HFFc6 (cell line): ENCODE results near the gene CCDC28B. TPM values are rescaled to one million over a fixed set of nuclear protein-coding genes. Genes with fewer than 3 reads are reported as not detected.

ENCODE experiments used
- DNase-seq: peaks from one replicate; pipeline ENCODE4 v3.0.0-alpha.2; 2018
- H3K27ac Mint-ChIP-seq: 2 replicates; pipeline ENCODE4 v1.8.0; 2020; ENCODE audit warnings: mild to moderate bottlenecking, mixed read lengths
- H3K27me3 Mint-ChIP-seq: 2 replicates; pipeline ENCODE4 v1.8.0; 2021; ENCODE audit warnings: mild to moderate bottlenecking, moderate library complexity, mixed read lengths; ENCODE audit not compliant: insufficient read depth
- H3K36me3 Mint-ChIP-seq: 2 replicates; pipeline ENCODE4 v1.8.0; 2021; ENCODE audit warnings: low read depth, mixed read lengths
- H3K4me1 Mint-ChIP-seq: 2 replicates; pipeline ENCODE4 v1.8.0; 2020; ENCODE audit warnings: low read depth, mixed read lengths
- H3K4me3 Mint-ChIP-seq: 2 replicates; pipeline ENCODE4 v1.8.0; 2020; ENCODE audit warnings: mild to moderate bottlenecking, moderate library complexity, mixed read lengths
- H3K9me3 Mint-ChIP-seq: 2 replicates; pipeline ENCODE4 v1.8.0; 2020; ENCODE audit warnings: mild to moderate bottlenecking, mixed read lengths
- CTCF ChIP-seq: fragments of 200-600 bp; sonication (generic); IDR thresholded peaks from 2 replicates; pipeline ENCODE4 v1.5.0; 2021; ENCODE audit warnings: antibody characterized with exemption, mild to moderate bottlenecking
- total RNA-seq, 6 experiments: library from RNA; stranded (reverse); fragmentation: NEBNext Ultra II Directional; extraction: Animal tissue kit (Norgen Biotek cat#: 25700); gene quantifications; 2 replicates in 1 of 6; 3 replicates in 5 of 6; pipeline ENCODE4 v1.2.3, GENCODE V29; 2021

CCDC28B gene
- total RNA-seq, 6 experiments from 2014 or later, result 12.5 to 15.7 (median 15.3) TPM

GRCh38 chr1:32228771-32229170 is 28.4 kb downstream of the CCDC28B start:
- peaks cover 34% of the 10 kb centered on the region for H3K36me3 Mint-ChIP-seq
- no peaks in the 10 kb centered on the region for H3K9me3 Mint-ChIP-seq
- no peaks in the 10 kb centered on the region; the same call in 1 of the 2 replicates for H3K27me3 Mint-ChIP-seq
- H3K4me3 Mint-ChIP-seq, result no peak overlapping the region
- DNase-seq, result no peak
- TF ChIP-seq CTCF, result no peak
- H3K27ac Mint-ChIP-seq, result peak overlapping the region; percentile 22; the same call in 1 of the 2 replicates
- peaks cover 24% of the 10 kb centered on the region for H3K4me1 Mint-ChIP-seq

DNA sequence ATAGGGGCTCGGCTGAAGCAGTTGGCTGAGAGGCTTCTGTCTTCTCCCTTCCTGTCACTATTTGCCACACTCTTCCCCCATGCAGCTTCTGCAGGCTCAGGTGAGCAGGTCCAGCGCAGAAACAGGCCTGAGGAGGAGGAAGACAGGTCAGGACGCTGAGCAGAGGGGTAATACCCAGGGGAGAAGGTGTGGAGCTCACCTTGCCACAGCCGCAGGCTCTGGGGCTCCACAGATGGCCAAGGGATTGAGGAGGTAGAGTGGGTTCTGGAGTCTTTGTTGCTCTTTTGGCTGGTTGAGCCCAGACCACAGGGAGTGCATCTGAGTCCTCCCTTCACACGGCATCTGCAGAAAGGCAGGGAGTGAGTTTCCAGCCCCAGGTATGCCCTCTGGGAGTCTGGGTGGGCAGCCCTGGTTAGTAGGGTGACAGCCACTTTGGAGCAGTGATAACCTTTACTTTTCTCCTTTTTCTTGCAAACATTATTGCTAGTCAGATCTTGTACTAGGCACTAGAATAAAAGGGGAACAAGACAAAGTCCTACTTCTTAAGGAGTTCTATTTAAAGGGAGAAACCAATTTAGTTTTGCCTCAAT is 31.5 kb downstream of the CCDC28B start:
- Mint-ChIP-seq H3K36me3 (peaks cover 26% of the 10 kb centered on the region), H3K27me3 (no peaks in the 10 kb centered on the region; the same call in none of the 2 replicates), H3K4me3 (no peak overlapping the region), H3K9me3 (no peaks in the 10 kb centered on the region), H3K27ac (no peak overlapping the region), H3K4me1 (peaks cover 42% of the 10 kb centered on the region)
- no peak for TF ChIP-seq CTCF
- DNase-seq, result no peak

DNA sequence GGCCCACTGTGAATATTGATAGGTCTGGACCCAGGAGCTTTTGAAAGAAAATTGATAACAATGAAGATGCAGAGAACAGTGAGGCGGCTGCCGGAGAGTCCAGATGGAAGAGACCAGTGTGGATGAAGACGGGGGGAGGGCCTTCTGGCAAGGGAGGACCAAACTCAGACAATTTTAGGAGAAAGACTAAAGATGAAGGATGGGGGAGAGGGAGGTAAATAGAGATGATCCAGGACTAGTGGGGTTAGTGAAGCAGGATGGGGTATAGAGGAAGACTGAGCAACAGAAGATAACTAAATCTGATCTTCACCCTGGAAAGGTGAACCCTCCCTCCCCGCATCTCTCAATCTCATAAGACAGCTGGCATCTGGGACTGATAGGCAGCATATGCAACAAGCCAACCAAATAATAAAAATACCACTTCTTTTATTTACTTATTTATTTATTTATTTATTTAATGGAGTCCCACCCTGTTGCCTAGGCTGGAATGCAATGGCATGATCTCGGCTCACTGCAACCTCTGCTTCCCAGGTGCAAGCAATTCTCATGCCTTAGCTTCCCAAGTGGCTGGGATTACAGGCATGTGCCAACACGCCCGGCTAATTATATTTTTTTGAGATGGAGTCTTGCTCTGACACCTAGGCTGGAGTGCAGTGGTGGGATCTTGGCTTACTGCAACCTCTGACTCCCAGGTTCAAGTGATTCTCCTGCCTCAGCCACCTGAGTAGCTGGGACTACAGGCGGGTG is 32.3 kb downstream of the CCDC28B start:
- H3K9me3 Mint-ChIP-seq, result no peaks in the 10 kb centered on the region
- no peak for TF ChIP-seq CTCF
- peaks cover 20% of the 10 kb centered on the region for H3K36me3 Mint-ChIP-seq
- no peak for DNase-seq
- no peaks in the 10 kb centered on the region; the same call in none of the 2 replicates for H3K27me3 Mint-ChIP-seq
- peaks cover 36% of the 10 kb centered on the region for H3K4me1 Mint-ChIP-seq
- H3K4me3 Mint-ChIP-seq, result no peak overlapping the region
- no peak overlapping the region for H3K27ac Mint-ChIP-seq

DNA sequence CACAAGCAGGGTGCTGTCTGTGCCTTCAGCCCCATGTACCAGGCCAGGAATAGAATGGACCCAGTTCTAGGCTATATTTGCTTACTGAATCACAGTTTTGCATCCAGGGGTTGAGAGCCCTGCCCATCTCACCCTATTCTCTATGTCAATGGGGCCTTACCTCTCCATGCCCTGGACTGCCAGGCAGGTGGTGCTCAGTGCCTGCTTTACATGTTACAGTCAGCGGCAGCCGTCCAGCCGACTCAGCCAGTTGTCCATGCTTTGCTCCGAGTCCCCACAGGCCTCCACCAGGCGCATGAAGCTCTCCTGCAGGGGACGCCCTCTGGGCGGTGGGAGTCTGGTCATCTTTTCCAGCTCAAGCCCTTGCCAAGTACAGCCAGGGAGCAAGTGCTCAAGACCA is 34.4 kb downstream of the CCDC28B start:
- Mint-ChIP-seq H3K9me3 (no peaks in the 10 kb centered on the region), H3K4me3 (peak overlapping the region; percentile 75; the same call in 1 of the 2 replicates), H3K27me3 (no peaks in the 10 kb centered on the region; the same call in 1 of the 2 replicates), H3K4me1 (peaks cover 24% of the 10 kb centered on the region), H3K36me3 (peaks cover 7% of the 10 kb centered on the region), H3K27ac (peak overlapping the region; percentile 96)
- DNase-seq, result no peak
- no peak for TF ChIP-seq CTCF

DNA sequence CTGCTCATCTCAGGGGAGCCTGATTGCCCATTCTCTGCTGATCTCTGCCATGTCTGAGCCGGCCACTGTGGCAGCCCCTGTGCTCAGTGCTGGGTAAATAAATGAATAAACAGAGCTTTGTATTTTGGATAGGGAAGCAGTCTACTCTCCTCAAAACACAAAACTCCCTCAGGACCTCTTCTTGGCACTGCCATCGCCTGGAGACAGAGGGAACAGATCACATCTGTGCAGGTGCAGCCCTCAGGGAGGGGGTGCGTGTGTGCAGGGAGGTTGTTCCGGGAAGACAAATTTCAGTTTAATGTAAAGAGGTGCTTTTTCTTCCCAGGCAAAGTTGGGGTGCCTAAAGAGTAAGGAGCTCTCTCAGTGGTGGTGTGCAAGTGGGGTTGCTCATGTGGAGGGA is 38.9 kb downstream of the CCDC28B start:
- H3K27ac Mint-ChIP-seq, result no peak overlapping the region
- H3K27me3 Mint-ChIP-seq, result no peaks in the 10 kb centered on the region; the same call in 1 of the 2 replicates
- no peaks in the 10 kb centered on the region for H3K9me3 Mint-ChIP-seq
- no peak overlapping the region for H3K4me3 Mint-ChIP-seq
- no peak for TF ChIP-seq CTCF
- no peaks in the 10 kb centered on the region for H3K36me3 Mint-ChIP-seq
- H3K4me1 Mint-ChIP-seq, result peaks cover 37% of the 10 kb centered on the region
- DNase-seq, result no peak
